HG02981 (cell line): ENCODE data around the gene DNAJC25.
A peak's percentile ranks its signal among the peaks of the same experiment; 100 is the strongest.
"Not testable (repeated sequence)": the region's sequence is repeated elsewhere in the genome, so short reads cannot be mapped to it uniquely, and the experiment has no call there.

Experiments used
- ATAC-seq: cut with Tn5 transposase; IDR thresholded peaks from one replicate; pipeline ENCODE4 v1.9.1; 2021; ENCODE audit warnings: mild to moderate bottlenecking, moderate library complexity; ENCODE audit not compliant: unreplicated experiment

Gene DNAJC25

GRCh38 chr9:111662576-111663300, 31.6 kb downstream of the DNAJC25 start:
- ATAC-seq = peak; percentile 2

DNA sequence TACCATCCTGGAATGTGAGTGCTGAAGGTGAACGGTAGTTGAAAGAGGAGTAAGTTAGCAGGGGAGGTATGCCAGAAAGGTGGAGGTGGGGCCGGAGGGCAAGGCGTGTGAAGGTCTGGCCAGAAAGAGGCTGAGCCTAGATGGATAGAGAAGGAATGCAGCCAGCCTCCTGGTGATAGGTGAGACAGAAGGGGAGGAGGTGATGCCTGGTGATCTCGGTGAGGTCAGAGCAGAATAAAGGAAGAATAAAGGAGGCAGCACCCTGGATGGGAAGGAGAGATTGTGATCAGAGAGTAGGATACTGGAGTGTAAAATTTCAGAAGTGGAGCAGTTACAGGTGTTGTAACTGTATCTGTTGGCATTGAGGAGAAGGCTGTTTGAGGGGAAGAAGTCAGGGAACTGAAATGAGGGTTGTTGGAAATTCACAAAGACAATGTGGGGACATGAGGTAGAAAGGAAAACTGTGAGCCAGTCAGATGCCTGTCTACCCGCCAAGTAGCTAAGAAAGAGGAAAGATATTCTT, 32.2 kb downstream of the DNAJC25 start:
- no peak for ATAC-seq

GRCh38 chr9:111668026-111668573, 37.0 kb downstream of the DNAJC25 start:
- no peak for ATAC-seq

- ATAC-seq = not testable (repeated sequence)
Measured at GRCh38 chr9:111668601-111669000, 37.5 kb downstream of the DNAJC25 start.

- no peak for ATAC-seq
Measured at GRCh38 chr9:111674319-111674718, 43.2 kb downstream of the DNAJC25 start.

- no peak for ATAC-seq
Measured at GRCh38 chr9:111676116-111676515, 45.0 kb downstream of the DNAJC25 start.

DNA sequence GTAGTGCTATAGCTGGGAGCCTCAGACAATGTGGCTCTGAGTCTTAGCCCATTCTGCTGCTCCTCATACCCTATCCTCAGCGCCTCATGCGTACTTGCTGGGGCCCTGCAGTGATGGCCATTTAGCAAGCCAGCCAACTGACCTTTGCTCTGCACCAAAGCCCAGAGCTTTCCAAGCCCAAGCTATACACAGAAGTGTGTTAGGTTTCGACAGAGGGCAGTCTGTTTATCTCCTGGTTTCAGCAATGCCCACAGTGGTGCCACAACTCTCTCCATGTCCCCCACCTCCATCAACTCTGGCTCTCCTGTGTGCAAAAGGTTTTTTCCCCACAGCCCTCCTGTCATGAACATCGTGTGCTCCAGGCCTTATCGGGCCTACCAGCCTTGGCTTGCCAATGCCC, 47.2 kb downstream of the DNAJC25 start:
- no peak for ATAC-seq

- no peak for ATAC-seq
Measured at GRCh38 chr9:111679199-111679598, 48.1 kb downstream of the DNAJC25 start.

GRCh38 chr9:111683392-111683791, 52.3 kb downstream of the DNAJC25 start:
- ATAC-seq = no peak

DNA sequence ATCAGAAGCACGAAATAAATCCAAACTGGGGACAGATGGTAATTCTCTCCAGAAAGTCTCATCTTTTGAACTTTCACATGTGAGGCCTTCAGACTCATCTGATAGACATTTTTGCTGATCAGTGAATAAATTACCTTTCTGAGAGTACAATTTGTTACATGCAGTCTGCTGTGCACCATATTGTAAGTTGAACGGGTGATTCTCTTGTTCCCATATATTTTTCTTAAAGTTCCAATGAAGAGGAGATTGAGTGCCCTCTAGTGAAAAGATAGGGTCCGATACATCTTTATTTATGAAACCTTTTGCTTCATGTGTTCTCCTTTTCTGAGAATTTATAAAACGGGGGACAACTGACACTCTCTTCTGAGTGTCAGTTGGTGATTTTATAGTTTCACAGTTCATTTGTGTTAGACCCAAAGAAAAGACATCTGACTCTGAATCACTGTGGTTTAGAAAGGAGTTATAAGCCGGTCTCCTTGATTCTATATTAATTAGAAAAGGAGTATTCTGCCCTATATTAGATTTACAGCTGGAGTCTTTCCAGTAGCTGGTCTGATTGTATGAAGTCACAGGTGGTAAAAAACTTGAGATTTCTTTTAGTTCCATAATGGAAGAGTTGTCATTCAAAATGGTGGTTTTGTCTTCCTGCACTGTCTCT, 60.7 kb downstream of the DNAJC25 start:
- ATAC-seq = no peak

DNA sequence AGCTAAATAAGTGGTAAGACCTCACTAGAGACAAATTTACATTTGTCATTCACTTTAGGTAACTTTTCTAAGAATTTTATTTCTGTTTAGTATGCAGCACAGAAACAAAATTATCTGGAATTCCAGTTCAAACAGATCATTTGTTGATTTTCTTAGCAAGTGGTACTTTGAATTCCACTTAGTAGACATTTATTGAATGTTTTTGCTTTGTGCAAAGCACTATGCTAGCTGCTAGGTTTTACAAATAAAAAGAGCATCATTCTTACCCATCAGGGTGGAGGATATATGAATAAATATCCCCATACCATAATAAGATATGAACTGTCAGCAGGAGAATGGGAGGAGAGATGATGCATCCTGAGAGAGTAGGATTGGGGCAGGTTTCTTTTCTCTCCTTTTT, 65.7 kb downstream of the DNAJC25 start:
- no peak for ATAC-seq

DNA sequence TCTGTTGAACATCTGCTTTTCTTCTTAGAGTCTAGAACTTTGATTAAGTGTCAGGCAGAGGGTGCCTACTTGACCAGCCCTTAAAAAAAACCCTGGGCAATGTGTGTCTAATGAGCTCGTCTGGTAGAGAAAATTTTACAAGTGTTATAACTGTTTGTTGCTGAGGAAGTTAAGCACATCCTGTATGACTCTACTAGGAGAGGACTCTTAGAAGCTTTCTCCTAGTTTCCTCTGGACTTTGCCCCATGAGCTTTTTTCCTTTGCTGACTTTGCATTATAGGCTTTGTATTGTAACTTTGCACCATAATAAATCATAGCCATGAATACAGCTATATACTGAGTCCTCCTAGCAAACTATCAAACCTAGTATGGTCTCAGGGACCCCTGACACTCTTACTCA, 69.6 kb downstream of the DNAJC25 start:
- ATAC-seq = no peak
